ENCODE results near the gene RIMBP2. TPM values are rescaled to one million over a fixed set of nuclear protein-coding genes. Genes with fewer than 3 reads are reported as not detected.

The RIMBP2 gene
- total and polyA plus RNA-seq, 9 donors: 1.1 to 16.2 (median 3.5) TPM

- H3K27me3 ChIP-seq: no peaks in the 10 kb centered on the region
- 67 to 70% (median 67%) methylated on average over 10 of the region's 10 CpGs for WGBS, 3 donors
- no peaks in the 10 kb centered on the region for H3K9me3 ChIP-seq
- no peaks in the 10 kb centered on the region for H3K36me3 ChIP-seq
- H3K4me1 ChIP-seq (ENCODE audit: insufficient read depth): no peaks in the 10 kb centered on the region
- no peak overlapping the region for H3K27ac ChIP-seq
- no peak for TF ChIP-seq EP300 (IDR thresholded peaks at IDR 0.05)
- no peak for TF ChIP-seq CTCF (IDR thresholded peaks at IDR 0.05)
- no peak for TF ChIP-seq POLR2A (IDR thresholded peaks at IDR 0.05)
- no peak overlapping the region for H3K4me3 ChIP-seq
- no peak for DNase-seq
- intact Hi-C loops (cut with DNase I): no loop called here
Measured at GRCh38 chr12:130486146-130486435, 230.0 kb downstream of the RIMBP2 start.

DNA sequence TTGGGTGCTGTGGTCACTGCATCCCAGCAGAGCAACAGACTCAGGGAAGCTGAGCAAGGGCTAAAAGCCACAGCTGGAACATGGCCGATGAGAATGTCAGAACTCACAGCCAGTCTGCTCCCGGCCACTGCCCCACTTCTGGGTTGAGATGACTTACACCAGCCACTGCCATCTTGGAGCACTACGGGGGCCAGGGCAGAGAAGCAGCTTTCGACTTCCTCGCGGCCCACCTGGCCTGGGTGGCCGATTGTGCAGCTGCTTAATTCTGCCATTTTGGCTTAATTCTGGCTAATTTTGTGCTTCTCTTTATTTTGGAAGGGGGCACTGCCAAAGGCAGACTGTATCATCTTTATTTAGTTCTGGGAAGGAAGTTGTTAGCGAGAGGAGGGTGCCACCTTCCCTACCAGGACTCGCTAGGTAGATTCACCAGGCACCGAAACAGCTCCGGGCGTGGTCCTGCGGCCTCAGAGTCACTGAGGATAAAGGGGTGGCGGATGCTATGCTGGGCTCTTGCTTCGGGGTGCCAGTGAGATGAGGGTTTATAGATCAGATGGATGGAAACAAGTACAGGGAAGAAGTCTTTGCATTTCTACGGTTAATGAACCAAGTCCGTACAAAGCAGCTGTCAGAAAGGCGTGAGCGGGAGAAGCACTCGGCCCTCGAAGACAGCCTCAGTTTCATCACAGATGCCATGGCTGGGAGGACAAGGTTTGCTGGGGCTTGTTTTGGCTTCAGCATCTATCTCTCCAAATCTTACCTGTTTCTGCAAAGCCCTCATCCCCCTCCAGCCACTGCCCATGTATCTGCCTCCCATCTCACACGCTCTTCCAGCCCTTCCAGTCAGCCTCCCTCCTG, 230.6 kb downstream of the RIMBP2 start:
- H3K27me3 ChIP-seq: no peaks in the 10 kb centered on the region
- no peaks in the 10 kb centered on the region for H3K4me1 ChIP-seq (ENCODE audit: insufficient read depth)
- 84 to 89% (median 86%) methylated on average over 22 of the region's 22 CpGs for WGBS, 3 donors
- H3K4me3 ChIP-seq: no peak overlapping the region
- H3K36me3 ChIP-seq: no peaks in the 10 kb centered on the region
- no peaks in the 10 kb centered on the region for H3K9me3 ChIP-seq
- intact Hi-C loops (cut with DNase I): no loop called here
- DNase-seq: no peak
- H3K27ac ChIP-seq: no peak overlapping the region
- TF ChIP-seq POLR2A (IDR thresholded peaks at IDR 0.05): no peak

DNA sequence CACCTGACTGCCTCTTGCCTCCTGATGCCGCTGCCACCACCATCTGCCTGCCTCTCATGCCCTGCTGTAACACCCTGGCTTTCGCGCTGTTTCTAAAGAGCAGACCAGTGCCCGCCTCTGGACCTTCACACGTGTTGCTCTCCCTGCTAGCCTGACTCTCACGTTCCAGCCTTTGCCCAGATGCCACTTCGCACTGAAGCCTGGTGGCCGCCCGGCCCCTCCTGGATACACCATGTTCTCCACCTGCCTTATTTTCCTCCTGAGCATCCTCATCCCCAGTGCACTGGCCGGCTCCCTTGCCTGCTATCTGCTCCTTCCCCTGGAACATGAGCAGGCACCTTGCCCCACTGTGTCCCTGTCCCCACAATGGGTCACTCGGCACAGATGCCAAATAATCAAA, 231.9 kb downstream of the RIMBP2 start:
- H3K36me3 ChIP-seq: no peaks in the 10 kb centered on the region
- WGBS, 3 donors: 79 to 87% (median 79%) methylated on average over 11 of the region's 11 CpGs
- H3K4me3 ChIP-seq: no peak overlapping the region
- intact Hi-C loops (cut with DNase I): no loop called here
- no peaks in the 10 kb centered on the region for H3K9me3 ChIP-seq
- no peak for DNase-seq
- H3K27ac ChIP-seq: no peak overlapping the region
- no peaks in the 10 kb centered on the region for H3K4me1 ChIP-seq (ENCODE audit: insufficient read depth)
- no peak for TF ChIP-seq EP300 (IDR thresholded peaks at IDR 0.05)
- TF ChIP-seq CTCF (IDR thresholded peaks at IDR 0.05): no peak
- no peak for TF ChIP-seq POLR2A (IDR thresholded peaks at IDR 0.05)
- no peaks in the 10 kb centered on the region for H3K27me3 ChIP-seq

GRCh38 chr12:130483616-130484180, 232.4 kb downstream of the RIMBP2 start:
- TF ChIP-seq CTCF (IDR thresholded peaks at IDR 0.05): no peak
- Histone ChIP-seq H3K27ac (no peak overlapping the region), H3K36me3 (no peaks in the 10 kb centered on the region), H3K9me3 (no peaks in the 10 kb centered on the region), H3K4me3 (no peak overlapping the region), H3K4me1 (ENCODE audit: insufficient read depth) (no peaks in the 10 kb centered on the region), H3K27me3 (no peaks in the 10 kb centered on the region)
- WGBS, 3 donors: 84 to 87% (median 87%) methylated on average over 19 to 26 of the region's 26 CpGs
- DNase-seq: no peak
- intact Hi-C loops (cut with DNase I): no loop called here

DNA sequence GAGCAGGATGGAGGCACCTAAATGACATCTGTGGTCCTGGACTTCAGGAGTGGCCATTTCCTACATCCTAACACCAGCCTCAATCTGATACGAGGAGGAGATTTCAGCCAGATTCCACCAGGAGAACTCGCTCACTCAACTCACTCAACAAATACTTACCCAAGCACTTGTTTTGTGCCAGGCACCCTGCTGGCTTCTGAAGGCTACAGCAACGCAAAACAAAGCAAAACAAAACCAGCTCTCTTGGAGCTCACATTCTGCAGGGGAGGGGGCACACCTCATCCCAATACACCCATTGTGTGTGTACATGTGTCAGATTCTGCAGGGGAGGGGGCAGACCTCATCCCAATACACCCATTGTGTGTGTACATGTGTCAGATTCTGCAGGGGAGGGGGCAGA, 233.7 kb downstream of the RIMBP2 start:
- DNase-seq: no peak
- Histone ChIP-seq H3K4me3 (no peak overlapping the region), H3K27me3 (no peaks in the 10 kb centered on the region), H3K27ac (no peak overlapping the region), H3K9me3 (no peaks in the 10 kb centered on the region), H3K36me3 (no peaks in the 10 kb centered on the region), H3K4me1 (ENCODE audit: insufficient read depth) (no peaks in the 10 kb centered on the region)
- intact Hi-C loops (cut with DNase I): no loop called here
- no peak for TF ChIP-seq POLR2A (IDR thresholded peaks at IDR 0.05)
- WGBS, 3 donors: 57 to 71% (median 65%) methylated on average over 3 of the region's 3 CpGs
